Measurements from ENCODE around the gene ALDH1L2.

Gene ALDH1L2

DNA sequence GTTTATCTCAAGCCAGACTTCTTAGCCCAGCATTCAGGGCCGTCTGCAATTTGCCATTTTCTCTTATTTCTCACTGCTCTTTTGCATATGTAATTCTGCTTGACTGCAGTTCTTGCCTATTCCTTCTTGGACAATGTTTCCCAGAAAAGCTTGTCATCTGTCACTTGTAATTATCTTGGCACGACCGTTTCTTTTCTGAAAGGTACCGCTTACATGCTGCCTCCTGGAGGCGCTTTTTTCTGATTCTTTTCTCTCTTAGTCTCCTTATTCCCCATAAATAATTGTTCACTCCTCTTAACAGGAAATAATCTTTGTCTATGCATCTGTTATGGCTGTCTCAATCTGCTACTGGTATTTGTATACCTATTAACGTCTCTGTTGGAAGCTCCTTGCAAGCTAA is 1.2 kb upstream of the ALDH1L2 start:
- TF ChIP-seq, protein P1, sequence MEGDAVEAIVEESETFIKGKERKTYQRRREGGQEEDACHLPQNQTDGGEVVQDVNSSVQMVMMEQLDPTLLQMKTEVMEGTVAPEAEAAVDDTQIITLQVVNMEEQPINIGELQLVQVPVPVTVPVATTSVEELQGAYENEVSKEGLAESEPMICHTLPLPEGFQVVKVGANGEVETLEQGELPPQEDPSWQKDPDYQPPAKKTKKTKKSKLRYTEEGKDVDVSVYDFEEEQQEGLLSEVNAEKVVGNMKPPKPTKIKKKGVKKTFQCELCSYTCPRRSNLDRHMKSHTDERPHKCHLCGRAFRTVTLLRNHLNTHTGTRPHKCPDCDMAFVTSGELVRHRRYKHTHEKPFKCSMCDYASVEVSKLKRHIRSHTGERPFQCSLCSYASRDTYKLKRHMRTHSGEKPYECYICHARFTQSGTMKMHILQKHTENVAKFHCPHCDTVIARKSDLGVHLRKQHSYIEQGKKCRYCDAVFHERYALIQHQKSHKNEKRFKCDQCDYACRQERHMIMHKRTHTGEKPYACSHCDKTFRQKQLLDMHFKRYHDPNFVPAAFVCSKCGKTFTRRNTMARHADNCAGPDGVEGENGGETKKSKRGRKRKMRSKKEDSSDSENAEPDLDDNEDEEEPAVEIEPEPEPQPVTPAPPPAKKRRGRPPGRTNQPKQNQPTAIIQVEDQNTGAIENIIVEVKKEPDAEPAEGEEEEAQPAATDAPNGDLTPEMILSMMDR (IDR thresholded peaks at IDR 0.05; ENCODE audit: insufficient read depth, missing control alignments): no peak
- FAIRE-seq (no peak), DNase-seq (ENCODE audit: insufficient read length, low spot score) (no peak)

GRCh38 chr12:105083551-105084105 is 630 bp downstream of the ALDH1L2 start:
- DNase-seq (ENCODE audit: insufficient read length, low spot score) (no peak), FAIRE-seq (no peak)
- TF ChIP-seq, protein P1 (IDR thresholded peaks at IDR 0.05; ENCODE audit: insufficient read depth, missing control alignments): no peak

- FAIRE-seq: no peak
- TF ChIP-seq, protein P1 (IDR thresholded peaks at IDR 0.05; ENCODE audit: insufficient read depth, missing control alignments): no peak
These were observed 1.2 kb downstream of the ALDH1L2 start for GRCh38 chr12:105083031-105083430.

GRCh38 chr12:105078712-105079570 is 5.3 kb downstream of the ALDH1L2 start:
- FAIRE-seq: no peak
- DNase-seq (ENCODE audit: insufficient read length, low spot score): no peak
- TF ChIP-seq, protein P1 (IDR thresholded peaks at IDR 0.05; ENCODE audit: insufficient read depth, missing control alignments): no peak

More at GRCh38 chr12:105083031-105083430, 1.2 kb downstream of the ALDH1L2 start:
- no peak for DNase-seq (ENCODE audit: insufficient read length, low spot score)

DNA sequence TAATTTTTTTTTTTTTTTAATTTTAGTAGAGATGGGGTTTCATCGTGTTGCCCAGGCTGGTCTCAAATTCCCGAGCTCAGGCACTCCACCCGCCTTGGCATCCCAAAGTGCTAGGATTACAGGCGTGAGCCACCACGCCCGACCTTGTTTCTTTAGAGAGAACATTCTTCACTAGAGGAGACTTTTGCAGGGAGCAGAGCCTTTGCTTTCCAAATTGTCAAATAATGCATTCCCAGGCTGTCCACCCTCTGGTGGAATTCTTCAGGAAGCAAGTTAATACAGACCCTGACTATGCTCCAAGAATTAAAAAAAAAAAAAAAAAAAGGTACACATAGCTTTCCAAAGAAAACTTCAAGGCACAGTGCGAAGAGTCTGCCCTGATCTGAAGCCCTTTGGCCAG is 6.8 kb downstream of the ALDH1L2 start:
- FAIRE-seq: no peak
- TF ChIP-seq, protein P1 (IDR thresholded peaks at IDR 0.05; ENCODE audit: insufficient read depth, missing control alignments): no peak
- no peak for DNase-seq (ENCODE audit: insufficient read length, low spot score)

GRCh38 chr12:105076913-105077312 is 7.3 kb downstream of the ALDH1L2 start:
- TF ChIP-seq, protein P1 (IDR thresholded peaks at IDR 0.05; ENCODE audit: insufficient read depth, missing control alignments): no peak
- no peak for FAIRE-seq

GRCh38 chr12:105076098-105076497 is 8.2 kb downstream of the ALDH1L2 start:
- no peak for DNase-seq (ENCODE audit: insufficient read length, low spot score)
- FAIRE-seq: no peak
- TF ChIP-seq, protein P1 (IDR thresholded peaks at IDR 0.05; ENCODE audit: insufficient read depth, missing control alignments): no peak

More at GRCh38 chr12:105076913-105077312, 7.3 kb downstream of the ALDH1L2 start:
- no peak for DNase-seq (ENCODE audit: insufficient read length, low spot score)

Measured in D721Med (cell line).